ENCODE measurements around the gene KCTD14. TPM values are rescaled to one million over a fixed set of nuclear protein-coding genes. Genes with fewer than 3 reads are reported as not detected.

The KCTD14 gene
- total and polyA plus RNA-seq, 9 of the 15 experiments (the other 6 are each of a cell fraction or from before 2014, with no cell fraction given), result 0.04 to 0.30 (median 0.11) TPM; not detected in 2

GRCh38 chr11:78050964-78051831, 28.1 kb upstream of the KCTD14 start (continued):
- TF ChIP-seq TAF1 (IDR thresholded peaks at IDR 0.05; ENCODE audit: control insufficient read depth, extremely low read depth, insufficient read depth, low read length, severe bottlenecking) (peak; percentile 37), ZNF41 (CRISPR knock-in tag; conservative IDR thresholded peaks at IDR 0.05) (peak; percentile 60; the same call in 1 of the 2 replicates), PURB (CRISPR knock-in tag; IDR thresholded peaks at IDR 0.05; ENCODE audit: low read depth) (no peak), YBX1 (IDR thresholded peaks at IDR 0.05) (no peak), ESRRA (IDR thresholded peaks at IDR 0.05; ENCODE audit: borderline replicate concordance, low read depth) (no peak), HNRNPK (IDR thresholded peaks at IDR 0.05; ENCODE audit: low read depth, low read length, poor library complexity, severe bottlenecking) (no peak), ZNF717 (CRISPR knock-in tag; IDR thresholded peaks at IDR 0.05) (no peak), POU5F1 (IDR thresholded peaks at IDR 0.05; ENCODE audit: borderline replicate concordance, low read depth, low read length, partially characterized antibody) (no peak), BRF1 (IDR thresholded peaks at IDR 0.05; ENCODE audit: borderline replicate concordance, extremely low read depth, insufficient read length) (no peak), COPS2 (conservative IDR thresholded peaks at IDR 0.05) (no peak), HIVEP1 (CRISPR knock-in tag; IDR thresholded peaks at IDR 0.05) (no peak), ZNF655 (CRISPR knock-in tag; IDR thresholded peaks at IDR 0.05) (no peak), ATF3 (IDR thresholded peaks at IDR 0.05) (peak; percentile 87), ATF3 (CRISPR knock-in tag; conservative IDR thresholded peaks at IDR 0.05) (no peak), ZNF175 (CRISPR knock-in tag; IDR thresholded peaks at IDR 0.05; ENCODE audit: low read depth) (peak; percentile 88; the same call in 1 of the 2 replicates), PRMT5 (CRISPR knock-in tag; IDR thresholded peaks at IDR 0.05) (no peak), GATA2 (CRISPR knock-in tag; IDR thresholded peaks at IDR 0.05) (no peak)
- TF ChIP-seq, protein P1, sequence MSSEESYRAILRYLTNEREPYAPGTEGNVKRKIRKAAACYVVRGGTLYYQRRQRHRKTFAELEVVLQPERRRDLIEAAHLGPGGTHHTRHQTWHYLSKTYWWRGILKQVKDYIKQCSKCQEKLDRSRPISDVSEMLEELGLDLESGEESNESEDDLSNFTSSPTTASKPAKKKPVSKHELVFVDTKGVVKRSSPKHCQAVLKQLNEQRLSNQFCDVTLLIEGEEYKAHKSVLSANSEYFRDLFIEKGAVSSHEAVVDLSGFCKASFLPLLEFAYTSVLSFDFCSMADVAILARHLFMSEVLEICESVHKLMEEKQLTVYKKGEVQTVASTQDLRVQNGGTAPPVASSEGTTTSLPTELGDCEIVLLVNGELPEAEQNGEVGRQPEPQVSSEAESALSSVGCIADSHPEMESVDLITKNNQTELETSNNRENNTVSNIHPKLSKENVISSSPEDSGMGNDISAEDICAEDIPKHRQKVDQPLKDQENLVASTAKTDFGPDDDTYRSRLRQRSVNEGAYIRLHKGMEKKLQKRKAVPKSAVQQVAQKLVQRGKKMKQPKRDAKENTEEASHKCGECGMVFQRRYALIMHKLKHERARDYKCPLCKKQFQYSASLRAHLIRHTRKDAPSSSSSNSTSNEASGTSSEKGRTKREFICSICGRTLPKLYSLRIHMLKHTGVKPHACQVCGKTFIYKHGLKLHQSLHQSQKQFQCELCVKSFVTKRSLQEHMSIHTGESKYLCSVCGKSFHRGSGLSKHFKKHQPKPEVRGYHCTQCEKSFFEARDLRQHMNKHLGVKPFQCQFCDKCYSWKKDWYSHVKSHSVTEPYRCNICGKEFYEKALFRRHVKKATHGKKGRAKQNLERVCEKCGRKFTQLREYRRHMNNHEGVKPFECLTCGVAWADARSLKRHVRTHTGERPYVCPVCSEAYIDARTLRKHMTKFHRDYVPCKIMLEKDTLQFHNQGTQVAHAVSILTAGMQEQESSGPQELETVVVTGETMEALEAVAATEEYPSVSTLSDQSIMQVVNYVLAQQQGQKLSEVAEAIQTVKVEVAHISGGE (CRISPR knock-in tag; IDR thresholded peaks at IDR 0.05), result no peak
- TF ChIP-seq, protein P2, sequence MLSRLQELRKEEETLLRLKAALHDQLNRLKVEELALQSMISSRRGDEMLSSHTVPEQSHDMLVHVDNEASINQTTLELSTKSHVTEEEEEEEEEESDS (CRISPR knock-in tag; IDR thresholded peaks at IDR 0.05), result no peak
- TF ChIP-seq, protein P3, sequence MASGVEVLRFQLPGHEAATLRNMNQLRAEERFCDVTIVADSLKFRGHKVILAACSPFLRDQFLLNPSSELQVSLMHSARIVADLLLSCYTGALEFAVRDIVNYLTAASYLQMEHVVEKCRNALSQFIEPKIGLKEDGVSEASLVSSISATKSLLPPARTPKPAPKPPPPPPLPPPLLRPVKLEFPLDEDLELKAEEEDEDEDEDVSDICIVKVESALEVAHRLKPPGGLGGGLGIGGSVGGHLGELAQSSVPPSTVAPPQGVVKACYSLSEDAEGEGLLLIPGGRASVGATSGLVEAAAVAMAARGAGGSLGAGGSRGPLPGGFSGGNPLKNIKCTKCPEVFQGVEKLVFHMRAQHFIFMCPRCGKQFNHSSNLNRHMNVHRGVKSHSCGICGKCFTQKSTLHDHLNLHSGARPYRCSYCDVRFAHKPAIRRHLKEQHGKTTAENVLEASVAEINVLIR (CRISPR knock-in tag; IDR thresholded peaks at IDR 0.05), result no peak
